ENCODE measurements around the gene COL4A4. TPM values are rescaled to one million over a fixed set of nuclear protein-coding genes. Genes with fewer than 3 reads are reported as not detected.

COL4A4 gene
- total and polyA plus RNA-seq, 2 donors (not counting 3 experiments of a cell fraction or from before 2014, with no cell fraction given), result not detected

GRCh38 chr2:226993171-226993570 lies 170.8 kb downstream of the COL4A4 start:
- H3K9me1 ChIP-seq (replicated peaks; ENCODE audit: control insufficient read depth, extremely low read depth, insufficient read depth, low read length), result no peaks in the 10 kb centered on the region
- intact Hi-C loops (cut with micrococcal nuclease) (no loop called here), dilution Hi-C loops (cut with MboI; ENCODE audit: extremely low pct_ligation_motif_present, low sequenced_read_pairs) (no loop called here)
- H3K9ac ChIP-seq (replicated peaks; ENCODE audit: extremely low read depth, insufficient read depth, low read length), result no peak overlapping the region
- H3K4me2 ChIP-seq (ENCODE audit: insufficient read depth, low read length), result no peak overlapping the region
- ChIA-PET CTCF (no interaction called here), POLR2A (no interaction called here)
- H3K27ac ChIP-seq (ENCODE audit: insufficient read depth, low read depth, low read length), result no peak overlapping the region
- FAIRE-seq (no peak), DNase-seq (ENCODE audit: low read depth, low spot score) (no peak)
- H3K27me3 ChIP-seq (ENCODE audit: control insufficient read depth in 2 of 2, insufficient read depth in 2 of 2, low read length in 2 of 2), result no peaks in the 10 kb centered on the region
- no peaks in the 10 kb centered on the region for H3K36me3 ChIP-seq (ENCODE audit: control insufficient read depth in 2 of 2, extremely low read depth in 1 of 2, insufficient read depth in 2 of 2, low read length in 2 of 2)
- no peaks in the 10 kb centered on the region for H4K20me1 ChIP-seq (replicated peaks; ENCODE audit: control insufficient read depth, extremely low read depth, insufficient read depth, low read length)
- H3K4me1 ChIP-seq (ENCODE audit: control insufficient read depth, extremely low read depth, insufficient read depth, low read length), result no peaks in the 10 kb centered on the region
- H2AFZ ChIP-seq (ENCODE audit: low read depth, low read length), result no peak overlapping the region
- no peak for TF ChIP-seq POLR2A (IDR thresholded peaks at IDR 0.05; ENCODE audit: low read depth, low read length)
- TF ChIP-seq POLR2AphosphoS5 (IDR thresholded peaks at IDR 0.05; ENCODE audit: insufficient read depth, low read depth, low read length), result no peak
- TF ChIP-seq MAX (IDR thresholded peaks at IDR 0.05; ENCODE audit: insufficient read depth, insufficient read length), result no peak
- no peak for TF ChIP-seq MYC (IDR thresholded peaks at IDR 0.05; ENCODE audit: low read depth, low read length)
- no peak for TF ChIP-seq EZH2 (IDR thresholded peaks at IDR 0.05; ENCODE audit: borderline replicate concordance, low read depth, low read length, severe bottlenecking)
- no peak for TF ChIP-seq CTCF (IDR thresholded peaks at IDR 0.05; ENCODE audit: extremely low read depth in 1 of 2, insufficient read depth in 1 of 2, low read depth in 1 of 2, low read length in 2 of 2)
- no peak for TF ChIP-seq JUN (IDR thresholded peaks at IDR 0.05; ENCODE audit: borderline replicate concordance, insufficient read depth, insufficient read length, low read depth)
- no peak for TF ChIP-seq GATA2 (IDR thresholded peaks at IDR 0.05; ENCODE audit: insufficient read depth, insufficient read length, low read depth, low read length)
- no peak for TF ChIP-seq FOS (IDR thresholded peaks at IDR 0.05; ENCODE audit: borderline replicate concordance, insufficient read depth, low read length)
- no peaks in the 10 kb centered on the region for H3K79me2 ChIP-seq (ENCODE audit: control insufficient read depth, insufficient read depth, low read length)
- no peak overlapping the region for H3K4me3 ChIP-seq (replicated peaks in 1 of 3; ENCODE audit: insufficient read depth in 1 of 3, low read depth in 1 of 3, low read length in 3 of 3)
- no peaks in the 10 kb centered on the region for H3K9me3 ChIP-seq (replicated peaks; ENCODE audit: control insufficient read depth, insufficient read depth, low read length)
- no TSS peak for BruUV-seq (replicated peaks)
